IMR-90 (cell line): Measurements from ENCODE around the gene RAB29. TPM values are rescaled to one million over a fixed set of nuclear protein-coding genes. Genes with fewer than 3 reads are reported as not detected.

ENCODE experiments used
- ATAC-seq: fragments of 200-7000 bp; cut with Tn5 transposase; 2 replicates; pipeline ENCODE4 v1.9.1; 2020; ENCODE audit warnings: low read depth, mild to moderate bottlenecking, moderate library complexity
- BruUV-seq: library from RNA; stranded (reverse); fragments of 400-500 nt; replicated peaks from 2 replicates; lab custom pipeline; 2021; lab: Mats Ljungman, UMichigan
- CTCF ChIA-PET: fragments of 300-600 bp; formaldehyde crosslinking; extraction: SDS; loops from one replicate; lab custom pipeline; 2021; ENCODE audit warnings: antibody characterized with exemption; lab: Yijun Ruan, JAX
- POLR2A ChIA-PET: fragments of 300-600 bp; sonication (Branson Sonifier 250); formaldehyde crosslinking; loops from one replicate; lab custom pipeline; 2022; ENCODE audit warnings: antibody characterized with exemption; ENCODE audit not compliant: unreplicated experiment; lab: Charles Lee
- DNase-seq: peaks from one replicate; pipeline ENCODE4 v3.0.0; 2013
- H2AFZ ChIP-seq: replicated peaks from 2 replicates; pipeline ENCODE3; 2013; ENCODE audit warnings: low read length, mild to moderate bottlenecking; ENCODE audit not compliant: poor library complexity
- H2AK5ac ChIP-seq: 2 replicates; pipeline ENCODE4 v1.6.1; 2013; ENCODE audit warnings: low read depth, low read length, inconsistent platforms
- H2AK9ac ChIP-seq: replicated peaks from 2 replicates; pipeline ENCODE3; 2013; ENCODE audit warnings: mild to moderate bottlenecking, low read depth, low read length, moderate library complexity; ENCODE audit not compliant: poor library complexity
- H2BK120ac ChIP-seq: 2 replicates; pipeline ENCODE4 v1.6.1; 2013; ENCODE audit warnings: low read depth, low read length, inconsistent platforms
- H2BK15ac ChIP-seq: 3 replicates; pipeline ENCODE4 v1.6.1; 2013; ENCODE audit warnings: low read depth, low read length, inconsistent platforms
- H2BK20ac ChIP-seq: 2 replicates; pipeline ENCODE4 v1.6.1; 2013; ENCODE audit warnings: low read depth, mild to moderate bottlenecking, inconsistent platforms, low read length, moderate library complexity
- H2BK5ac ChIP-seq: 2 replicates; pipeline ENCODE4 v1.6.1; 2013; ENCODE audit warnings: mild to moderate bottlenecking, low read depth, low read length, inconsistent platforms; ENCODE audit not compliant: poor library complexity, severe bottlenecking
- H3K14ac ChIP-seq: replicated peaks from 2 replicates; pipeline ENCODE4 v1.6.1; 2013; ENCODE audit warnings: low read depth, low read length, inconsistent platforms
- H3K18ac ChIP-seq: 2 replicates; pipeline ENCODE4 v1.6.1; 2013; ENCODE audit warnings: low read depth, low read length, control low read depth
- H3K23ac ChIP-seq: 2 replicates; pipeline ENCODE4 v1.6.1; 2013; ENCODE audit warnings: low read depth, low read length, inconsistent platforms
- H3K27ac ChIP-seq: 2 replicates; pipeline ENCODE4 v1.5.1; 2013; ENCODE audit warnings: mild to moderate bottlenecking, control low read depth, low read length; ENCODE audit not compliant: insufficient read depth
- H3K27me3 ChIP-seq: 2 replicates; pipeline ENCODE4 v1.6.1; 2013; ENCODE audit warnings: low read length; ENCODE audit not compliant: control insufficient read depth, insufficient read depth
- H3K36me3 ChIP-seq: 2 replicates; pipeline ENCODE4 v1.6.1; 2013; ENCODE audit warnings: low read length, mixed read lengths; ENCODE audit not compliant: control insufficient read depth, insufficient read depth
- H3K4ac ChIP-seq: 2 replicates; pipeline ENCODE4 v1.6.1; 2013; ENCODE audit warnings: low read depth, low read length, inconsistent platforms
- H3K4me1 ChIP-seq: 2 replicates; pipeline ENCODE4 v1.6.1; 2013; ENCODE audit warnings: low read length, mixed read lengths; ENCODE audit not compliant: control insufficient read depth, insufficient read depth
- H3K4me2 ChIP-seq: 2 replicates; pipeline ENCODE4 v1.6.1; 2013; ENCODE audit warnings: low read depth, mild to moderate bottlenecking, control low read depth, low read length, moderate library complexity
- H3K4me3 ChIP-seq: 2 replicates; pipeline ENCODE4 v1.5.1; 2013; ENCODE audit warnings: low read depth, mild to moderate bottlenecking, control low read depth, low read length, moderate library complexity; ENCODE audit not compliant: insufficient read depth
- H3K56ac ChIP-seq: 2 replicates; pipeline ENCODE4 v1.6.1; 2013; ENCODE audit warnings: low read length, inconsistent platforms; ENCODE audit not compliant: insufficient read depth; ENCODE audit errors: extremely low read depth
- H3K79me1 ChIP-seq, 2 experiments: 2 replicates each; pipeline ENCODE4 v1.6.1; 2013; ENCODE audit warnings: low read length in 2 of 2, inconsistent platforms in 1 of 2, low read depth in 1 of 2
- H3K9ac ChIP-seq: 2 replicates; pipeline ENCODE4 v1.6.1; 2013; ENCODE audit warnings: low read depth, low read length, control low read depth
- H3K9me1 ChIP-seq: 2 replicates; pipeline ENCODE4 v1.6.1; 2013; ENCODE audit warnings: low read length, inconsistent platforms; ENCODE audit not compliant: insufficient read depth
- H3K9me3 ChIP-seq: 2 replicates; pipeline ENCODE4 v1.6.1; 2013; ENCODE audit warnings: low read length; ENCODE audit not compliant: control insufficient read depth, insufficient read depth
- H4K20me1 ChIP-seq: 2 replicates; pipeline ENCODE4 v1.6.1; 2013; ENCODE audit warnings: low read length, inconsistent platforms; ENCODE audit not compliant: insufficient read depth
- H4K5ac ChIP-seq: 2 replicates; pipeline ENCODE4 v1.6.1; 2013; ENCODE audit warnings: mild to moderate bottlenecking, low read depth, low read length, control low read depth
- H4K8ac ChIP-seq, 2 experiments: 2 replicates each; pipeline ENCODE4 v1.6.1; 2013; ENCODE audit warnings: low read depth in 2 of 2, low read length in 2 of 2, control low read depth in 1 of 2, inconsistent platforms in 1 of 2
- H4K91ac ChIP-seq: 2 replicates; pipeline ENCODE4 v1.6.1; 2013; ENCODE audit warnings: low read depth, low read length, inconsistent platforms; ENCODE audit not compliant: insufficient read depth
- BHLHE40 ChIP-seq: fragments of 150-350 bp; IDR thresholded peaks from 2 replicates; pipeline ENCODE4 v1.6.1; 2016; ENCODE audit warnings: mild to moderate bottlenecking, low read depth, low read length
- CEBPB ChIP-seq: IDR thresholded peaks from 2 replicates; pipeline ENCODE4 v1.6.1; 2012; ENCODE audit warnings: low read depth, low read length, improper control_type of control experiment
- CHD1 ChIP-seq: IDR thresholded peaks from 2 replicates; pipeline ENCODE4 v1.6.1; 2012; ENCODE audit warnings: low read depth, low read length, improper control_type of control experiment
- FOS ChIP-seq: fragments of 150-350 bp; IDR thresholded peaks from 2 replicates; pipeline ENCODE4 v1.6.1; 2016; ENCODE audit warnings: low read depth, low read length
- MAFK ChIP-seq: IDR thresholded peaks from 2 replicates; pipeline ENCODE4 v1.6.1; 2012; ENCODE audit warnings: low read depth, low read length, improper control_type of control experiment
- MAZ ChIP-seq: IDR thresholded peaks from 2 replicates; pipeline ENCODE4 v1.6.1; 2012; ENCODE audit warnings: low read depth, mild to moderate bottlenecking, low read length, improper control_type of control experiment, moderate library complexity, borderline replicate concordance
- MXI1 ChIP-seq: IDR thresholded peaks from 2 replicates; pipeline ENCODE4 v1.6.1; 2012; ENCODE audit warnings: low read depth, mild to moderate bottlenecking, low read length, moderate library complexity, borderline replicate concordance
- NFE2L2 ChIP-seq: fragments of 150-350 bp; IDR thresholded peaks from 2 replicates; pipeline ENCODE4 v1.6.1; 2016; ENCODE audit warnings: low read depth, mild to moderate bottlenecking, low read length
- POLR2A ChIP-seq: IDR thresholded peaks from 2 replicates; pipeline ENCODE4 v1.6.1; 2012; ENCODE audit warnings: mild to moderate bottlenecking, low read depth, low read length
- RAD21 ChIP-seq: IDR thresholded peaks from 2 replicates; pipeline ENCODE4 v1.6.1; 2012; ENCODE audit warnings: low read length, improper control_type of control experiment
- RCOR1 ChIP-seq: IDR thresholded peaks from 2 replicates; pipeline ENCODE4 v1.6.1; 2012; ENCODE audit warnings: mild to moderate bottlenecking, low read length, improper control_type of control experiment; ENCODE audit not compliant: insufficient replicate concordance
- RFX5 ChIP-seq: IDR thresholded peaks from 2 replicates; pipeline ENCODE4 v1.8.0; 2012; ENCODE audit warnings: low read depth, mild to moderate bottlenecking, low read length, moderate library complexity
- SMC3 ChIP-seq: fragments of 150-350 bp; IDR thresholded peaks from 2 replicates; pipeline ENCODE4 v1.6.1; 2016; ENCODE audit warnings: low read depth, mild to moderate bottlenecking, antibody characterized with exemption, low read length, moderate library complexity
- WGBS, 2 experiments: methylation state at CpG; one replicate each; pipeline versions ENCODE4 v1.1.5 to v1.1.7; 2013; ENCODE audit warnings: missing lambda C conversion rate in 2 of 2; ENCODE audit not compliant: insufficient read length in 1 of 2; ENCODE audit errors: extremely low coverage in 2 of 2; 5-methylcytosine and 5-hydroxymethylcytosine counted together
- dilution Hi-C: fragments of 300-500 bp; cut with HindIII; formaldehyde crosslinking; loops from one replicate; pipeline ENCODE4 v1.14.3; 2018; ENCODE audit warnings: low sequenced_read_pairs; ENCODE audit not compliant: unreplicated experiment
- in situ Hi-C: fragments of 300-500 bp; cut with MboI; formaldehyde crosslinking; loops from 3 replicates; pipeline ENCODE4 v1.14.3; 2019; ENCODE audit warnings: low sequenced_read_pairs, inconsistent platforms, mixed read lengths
- intact Hi-C: fragments of 100-400 bp; cut with micrococcal nuclease; formaldehyde crosslinking; loops from 2 replicates; pipeline ENCODE4 v1.10.0; 2022
- polyA plus RNA-seq, 3 experiments: library from polyadenylated mRNA; depleted of rRNA; stranded (reverse); fragments of >200 nt; gene quantifications; 2 replicates each; pipeline ENCODE4 v1.2.3, GENCODE V29; 2012; ENCODE audit warnings: low replicate concordance in 1 of 3
- total RNA-seq: library from RNA; depleted of rRNA; stranded (reverse); fragments of >200 nt; gene quantifications from 2 replicates; pipeline ENCODE4 v1.2.3, GENCODE V29; 2012
- TF ChIP-seq, protein P1 (sequence below): conservative IDR thresholded peaks from 2 replicates; pipeline ENCODE4 v1.5.1; 2012; ENCODE audit warnings: mild to moderate bottlenecking, low read depth, low read length, improper control_type of control experiment
- TF ChIP-seq, protein P2 (sequence below): fragments of 150-350 bp; IDR thresholded peaks from 2 replicates; pipeline ENCODE4 v1.6.1; 2016; ENCODE audit warnings: low read depth, mild to moderate bottlenecking, low read length, moderate library complexity, borderline replicate concordance
- TF ChIP-seq, protein P3 (sequence below): fragments of 150-350 bp; IDR thresholded peaks from 2 replicates; pipeline ENCODE4 v1.6.1; 2017; ENCODE audit warnings: mild to moderate bottlenecking, antibody characterized with exemption, low read length, low read depth

RAB29 gene
- total and polyA plus RNA-seq, 2 of the 4 experiments (the other 2 are of a cell fraction), result 5.7 to 7.3 TPM

DNA sequence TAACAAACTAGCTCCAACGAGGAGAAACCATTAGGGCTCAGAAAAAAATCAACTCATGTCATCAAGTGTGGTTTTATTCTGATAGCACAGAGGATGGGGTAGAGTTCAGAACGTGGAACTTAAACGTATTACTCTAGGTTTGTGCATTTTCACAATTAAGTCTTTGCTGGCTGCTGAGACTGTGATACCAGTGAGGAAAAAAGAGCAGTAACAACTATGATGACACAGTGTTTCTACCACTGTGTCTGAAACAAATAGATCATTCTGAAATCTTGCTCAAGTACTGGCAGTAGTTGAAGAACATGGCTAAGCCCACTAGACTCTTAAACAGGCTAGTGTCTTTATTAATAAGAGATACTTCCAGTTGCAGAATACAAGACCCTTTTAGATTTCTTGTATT lies 56.3 kb downstream of the RAB29 start:
- H2BK15ac ChIP-seq, result no peak overlapping the region
- H3K27me3 ChIP-seq, result no peaks in the 10 kb centered on the region
- dilution Hi-C loops, result no loop called here
- H2AK9ac ChIP-seq, result no peak overlapping the region
- ATAC-seq, result no peak
- in situ Hi-C loops, result no loop called here
- H2BK20ac ChIP-seq, result no peak overlapping the region
- CTCF ChIA-PET, result no interaction called here
- H4K5ac ChIP-seq, result no peak overlapping the region
- no peak overlapping the region for H3K9ac ChIP-seq
- H3K9me1 ChIP-seq, result peaks cover 2% of the 10 kb centered on the region
- peaks cover 13 to 24% of the 10 kb centered on the region in 2 experiments for H3K79me1 ChIP-seq
- no peak overlapping the region for H3K23ac ChIP-seq
- DNase-seq, result no peak
- TF ChIP-seq RAD21, result no peak
- no peak for TF ChIP-seq POLR2A
- TF ChIP-seq CHD1, result no peak
- TF ChIP-seq, protein P1, sequence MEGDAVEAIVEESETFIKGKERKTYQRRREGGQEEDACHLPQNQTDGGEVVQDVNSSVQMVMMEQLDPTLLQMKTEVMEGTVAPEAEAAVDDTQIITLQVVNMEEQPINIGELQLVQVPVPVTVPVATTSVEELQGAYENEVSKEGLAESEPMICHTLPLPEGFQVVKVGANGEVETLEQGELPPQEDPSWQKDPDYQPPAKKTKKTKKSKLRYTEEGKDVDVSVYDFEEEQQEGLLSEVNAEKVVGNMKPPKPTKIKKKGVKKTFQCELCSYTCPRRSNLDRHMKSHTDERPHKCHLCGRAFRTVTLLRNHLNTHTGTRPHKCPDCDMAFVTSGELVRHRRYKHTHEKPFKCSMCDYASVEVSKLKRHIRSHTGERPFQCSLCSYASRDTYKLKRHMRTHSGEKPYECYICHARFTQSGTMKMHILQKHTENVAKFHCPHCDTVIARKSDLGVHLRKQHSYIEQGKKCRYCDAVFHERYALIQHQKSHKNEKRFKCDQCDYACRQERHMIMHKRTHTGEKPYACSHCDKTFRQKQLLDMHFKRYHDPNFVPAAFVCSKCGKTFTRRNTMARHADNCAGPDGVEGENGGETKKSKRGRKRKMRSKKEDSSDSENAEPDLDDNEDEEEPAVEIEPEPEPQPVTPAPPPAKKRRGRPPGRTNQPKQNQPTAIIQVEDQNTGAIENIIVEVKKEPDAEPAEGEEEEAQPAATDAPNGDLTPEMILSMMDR, result no peak
- no peak for TF ChIP-seq MXI1
- no peak for TF ChIP-seq CEBPB
- no peak for TF ChIP-seq MAZ
- no peak for TF ChIP-seq SMC3
- TF ChIP-seq RFX5, result no peak
- TF ChIP-seq, protein P2, sequence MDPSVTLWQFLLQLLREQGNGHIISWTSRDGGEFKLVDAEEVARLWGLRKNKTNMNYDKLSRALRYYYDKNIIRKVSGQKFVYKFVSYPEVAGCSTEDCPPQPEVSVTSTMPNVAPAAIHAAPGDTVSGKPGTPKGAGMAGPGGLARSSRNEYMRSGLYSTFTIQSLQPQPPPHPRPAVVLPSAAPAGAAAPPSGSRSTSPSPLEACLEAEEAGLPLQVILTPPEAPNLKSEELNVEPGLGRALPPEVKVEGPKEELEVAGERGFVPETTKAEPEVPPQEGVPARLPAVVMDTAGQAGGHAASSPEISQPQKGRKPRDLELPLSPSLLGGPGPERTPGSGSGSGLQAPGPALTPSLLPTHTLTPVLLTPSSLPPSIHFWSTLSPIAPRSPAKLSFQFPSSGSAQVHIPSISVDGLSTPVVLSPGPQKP, result no peak
- no peak for TF ChIP-seq BHLHE40
- no peak for TF ChIP-seq MAFK
- TF ChIP-seq, protein P3, sequence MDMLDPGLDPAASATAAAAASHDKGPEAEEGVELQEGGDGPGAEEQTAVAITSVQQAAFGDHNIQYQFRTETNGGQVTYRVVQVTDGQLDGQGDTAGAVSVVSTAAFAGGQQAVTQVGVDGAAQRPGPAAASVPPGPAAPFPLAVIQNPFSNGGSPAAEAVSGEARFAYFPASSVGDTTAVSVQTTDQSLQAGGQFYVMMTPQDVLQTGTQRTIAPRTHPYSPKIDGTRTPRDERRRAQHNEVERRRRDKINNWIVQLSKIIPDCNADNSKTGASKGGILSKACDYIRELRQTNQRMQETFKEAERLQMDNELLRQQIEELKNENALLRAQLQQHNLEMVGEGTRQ, result no peak
- TF ChIP-seq NFE2L2, result no peak
- no peak for TF ChIP-seq FOS
- TF ChIP-seq RCOR1, result no peak
- H4K20me1 ChIP-seq, result peaks cover 3% of the 10 kb centered on the region; the same call in 1 of the 2 replicates
- H3K36me3 ChIP-seq, result peaks cover 29% of the 10 kb centered on the region
- no peak overlapping the region for H3K27ac ChIP-seq
- no peak overlapping the region for H4K91ac ChIP-seq
- H3K56ac ChIP-seq, result no peak overlapping the region
- no CpG with 5 or more reads among the region's 3 CpGs for WGBS, 2 experiments
- no peaks in the 10 kb centered on the region for H3K9me3 ChIP-seq
- H3K4me2 ChIP-seq, result no peak overlapping the region
- H3K4ac ChIP-seq, result no peak overlapping the region
- H2AFZ ChIP-seq, result no peak overlapping the region
- H3K14ac ChIP-seq, result no peak overlapping the region
- H2AK5ac ChIP-seq, result no peak overlapping the region
- H2BK120ac ChIP-seq, result no peak overlapping the region
- H3K4me1 ChIP-seq, result peaks cover 2% of the 10 kb centered on the region; the same call in 1 of the 2 replicates
- no peak overlapping the region for H3K4me3 ChIP-seq
- POLR2A ChIA-PET, result no interaction called here
- intact Hi-C loops, result no loop called here
- H4K8ac ChIP-seq, result no peak overlapping the region
- no TSS peak for BruUV-seq
- no peak overlapping the region for H3K18ac ChIP-seq
- H2BK5ac ChIP-seq, result no peak overlapping the region
